Loucy (cell line): ENCODE measurements around the gene DCTN5.

ENCODE experiments used
- CTCF ChIP-seq: fragments of 200-600 bp; sonication (generic); conservative IDR thresholded peaks from 2 replicates; pipeline ENCODE4 v1.5.1; 2014; ENCODE audit warnings: mild to moderate bottlenecking, antibody characterized with exemption, low read length
- EZH2phosphoT487 ChIP-seq: fragments of 200-600 bp; IDR thresholded peaks from 2 replicates; pipeline ENCODE4 v1.6.1; 2018; ENCODE audit warnings: antibody characterized with exemption, mild to moderate bottlenecking, moderate library complexity, borderline replicate concordance

- TF ChIP-seq EZH2phosphoT487: no peak
- TF ChIP-seq CTCF: no peak
Measured at GRCh38 chr16:23673971-23674614, 32.8 kb downstream of the DCTN5 start.
